ENCODE data around the gene ZMYND11.
"Not testable (repeated sequence)": the region's sequence is repeated elsewhere in the genome, so short reads cannot be mapped to it uniquely, and the experiment has no call there.

The ZMYND11 gene

GRCh38 chr10:260819-261429 lies 125.7 kb downstream of the ZMYND11 start:
- DNase-seq, result no peak

GRCh38 chr10:264160-265073 lies 129.2 kb downstream of the ZMYND11 start:
- not testable (repeated sequence) for DNase-seq

DNA sequence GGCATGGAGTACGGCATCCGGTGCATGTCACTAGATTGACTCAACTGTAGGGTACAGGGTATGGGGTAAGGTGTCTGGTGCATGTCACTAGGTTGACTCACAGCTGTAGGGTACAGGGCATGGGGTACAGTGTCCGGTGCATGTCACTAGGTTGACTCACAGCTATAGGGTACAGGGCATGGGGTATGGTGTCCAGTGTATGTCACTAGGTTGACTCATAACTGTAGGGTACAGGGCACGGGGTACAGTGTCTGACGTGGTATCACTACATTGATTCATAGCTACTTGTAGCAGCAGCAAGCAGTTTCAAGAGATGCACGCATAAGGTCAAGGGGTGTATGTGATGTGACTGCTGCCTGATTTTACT lies 129.8 kb downstream of the ZMYND11 start:
- not testable (repeated sequence) for DNase-seq

- not testable (repeated sequence) for DNase-seq
Measured at GRCh38 chr10:265816-266588, 130.7 kb downstream of the ZMYND11 start.

- DNase-seq, result no peak
Measured at GRCh38 chr10:266974-267425, 131.7 kb downstream of the ZMYND11 start.

- DNase-seq, result no peak
Measured at GRCh38 chr10:267705-268104, 132.4 kb downstream of the ZMYND11 start.

DNA sequence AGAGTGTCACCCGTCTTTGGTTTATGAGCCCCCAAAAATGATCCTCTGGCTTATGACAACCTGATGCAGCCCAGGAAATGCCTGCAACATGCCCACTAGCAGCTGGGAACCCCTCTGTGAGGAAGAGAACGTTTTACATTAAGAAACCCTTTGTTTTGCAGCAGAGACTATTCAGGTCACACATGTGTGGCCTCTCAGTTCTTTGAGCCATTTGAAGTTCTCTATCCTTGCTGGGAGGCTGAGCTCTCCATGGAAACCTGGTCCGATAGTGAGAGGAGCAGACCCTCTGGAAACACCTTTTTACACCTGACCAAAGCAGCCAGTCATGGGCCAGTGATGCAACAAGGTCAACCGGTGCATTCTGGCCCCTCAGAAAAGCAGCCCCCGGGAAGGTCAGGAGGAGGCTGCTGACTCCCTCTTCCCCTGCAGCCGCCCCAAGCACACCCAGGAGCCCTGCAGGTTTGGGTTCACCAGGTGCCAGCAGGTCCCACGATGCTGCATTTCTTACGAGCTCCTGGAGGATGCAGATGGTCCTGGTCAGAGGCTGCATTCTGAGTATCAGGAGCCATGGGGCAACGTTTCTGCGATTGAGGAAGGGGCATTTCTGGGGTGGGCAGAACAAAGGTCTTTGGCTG lies 134.3 kb downstream of the ZMYND11 start:
- DNase-seq, result no peak

DNA sequence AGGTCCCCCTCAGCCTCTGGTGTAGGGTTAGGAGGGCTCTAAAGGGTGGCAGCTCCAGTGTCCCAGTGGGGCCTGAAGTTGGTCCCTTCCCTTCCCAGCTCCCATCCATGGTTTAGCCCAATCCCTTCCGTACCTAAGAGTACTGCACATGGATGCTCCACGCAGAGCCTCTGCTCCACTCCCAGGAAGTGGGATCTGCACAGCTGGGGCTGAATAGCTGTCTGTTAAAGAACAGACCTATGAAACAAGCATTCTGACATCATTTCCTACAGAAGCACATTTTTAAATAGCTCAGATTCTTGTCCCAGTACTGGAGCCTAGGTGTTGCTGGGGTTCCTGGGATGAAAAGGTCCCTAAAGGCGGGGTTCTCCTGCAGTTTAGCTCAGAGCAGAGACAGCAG lies 135.9 kb downstream of the ZMYND11 start:
- no peak for DNase-seq

DNA sequence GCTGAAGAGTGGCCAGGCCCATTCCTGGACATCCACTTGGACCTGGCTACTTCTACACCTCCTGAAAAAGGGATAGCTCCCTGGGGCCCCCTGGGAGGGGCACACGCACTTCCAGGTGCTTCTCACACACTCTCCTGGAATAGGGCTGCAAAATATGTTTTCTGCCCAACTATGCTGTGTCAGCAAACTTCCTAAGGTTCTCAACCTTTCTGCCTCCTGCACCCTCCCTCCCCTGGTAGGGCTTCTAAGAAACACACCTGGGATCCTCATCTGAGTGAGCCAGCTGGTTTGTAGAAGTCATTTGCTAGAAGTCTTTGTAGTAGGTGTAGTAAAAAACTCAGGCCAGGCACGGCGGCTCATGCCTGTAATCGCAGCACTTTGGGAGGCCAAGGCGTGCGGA lies 136.5 kb downstream of the ZMYND11 start:
- no peak for DNase-seq

DNA sequence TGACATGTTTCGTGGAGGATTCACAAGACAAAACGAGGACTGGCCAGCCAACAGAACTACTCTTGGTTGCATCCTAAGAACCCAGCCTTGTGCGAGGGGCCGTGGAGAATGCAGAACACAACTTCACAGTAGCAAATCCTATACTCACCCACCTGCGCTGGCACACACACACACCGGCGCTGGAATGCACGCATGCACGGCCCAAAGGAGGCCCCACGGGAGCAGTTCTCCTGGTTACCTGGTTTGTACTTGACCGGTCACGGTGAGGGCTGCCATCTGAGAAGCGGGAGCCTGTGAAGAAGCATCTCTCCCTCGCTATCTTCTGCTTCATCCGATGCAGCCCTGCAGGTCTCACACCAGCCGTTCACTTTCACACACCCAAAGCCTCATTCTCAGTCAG lies 137.8 kb downstream of the ZMYND11 start:
- no peak for DNase-seq

GRCh38 chr10:274866-275265 lies 139.6 kb downstream of the ZMYND11 start:
- no peak for DNase-seq

GRCh38 chr10:275680-276079 lies 140.4 kb downstream of the ZMYND11 start:
- no peak for DNase-seq

DNA sequence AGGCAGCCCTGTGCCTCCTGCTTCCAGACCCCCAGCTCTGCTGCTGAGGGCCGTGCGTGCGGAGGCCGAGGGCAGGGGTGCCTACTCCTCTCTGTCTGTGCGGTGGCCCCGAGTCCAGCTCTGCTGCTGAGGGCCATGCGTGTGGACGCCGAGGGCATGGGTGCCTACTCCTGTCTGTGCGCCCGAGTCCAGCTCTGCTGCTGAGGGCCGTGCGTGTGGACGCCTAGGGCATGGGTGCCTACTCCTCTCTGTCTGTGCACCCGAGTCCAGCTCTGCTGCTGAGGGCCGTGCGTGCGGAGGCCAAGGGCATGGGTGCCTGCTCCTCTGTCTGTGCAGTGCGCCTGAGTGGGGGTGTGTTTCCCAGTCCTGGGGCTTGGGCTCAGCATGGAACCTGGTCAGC lies 142.7 kb downstream of the ZMYND11 start:
- DNase-seq, result no peak

- DNase-seq, result no peak
Measured at GRCh38 chr10:278707-279106, 143.5 kb downstream of the ZMYND11 start.

- no peak for DNase-seq
Measured at GRCh38 chr10:279232-279631, 144.0 kb downstream of the ZMYND11 start.

GRCh38 chr10:279655-280054 lies 144.4 kb downstream of the ZMYND11 start:
- DNase-seq, result no peak

DNA sequence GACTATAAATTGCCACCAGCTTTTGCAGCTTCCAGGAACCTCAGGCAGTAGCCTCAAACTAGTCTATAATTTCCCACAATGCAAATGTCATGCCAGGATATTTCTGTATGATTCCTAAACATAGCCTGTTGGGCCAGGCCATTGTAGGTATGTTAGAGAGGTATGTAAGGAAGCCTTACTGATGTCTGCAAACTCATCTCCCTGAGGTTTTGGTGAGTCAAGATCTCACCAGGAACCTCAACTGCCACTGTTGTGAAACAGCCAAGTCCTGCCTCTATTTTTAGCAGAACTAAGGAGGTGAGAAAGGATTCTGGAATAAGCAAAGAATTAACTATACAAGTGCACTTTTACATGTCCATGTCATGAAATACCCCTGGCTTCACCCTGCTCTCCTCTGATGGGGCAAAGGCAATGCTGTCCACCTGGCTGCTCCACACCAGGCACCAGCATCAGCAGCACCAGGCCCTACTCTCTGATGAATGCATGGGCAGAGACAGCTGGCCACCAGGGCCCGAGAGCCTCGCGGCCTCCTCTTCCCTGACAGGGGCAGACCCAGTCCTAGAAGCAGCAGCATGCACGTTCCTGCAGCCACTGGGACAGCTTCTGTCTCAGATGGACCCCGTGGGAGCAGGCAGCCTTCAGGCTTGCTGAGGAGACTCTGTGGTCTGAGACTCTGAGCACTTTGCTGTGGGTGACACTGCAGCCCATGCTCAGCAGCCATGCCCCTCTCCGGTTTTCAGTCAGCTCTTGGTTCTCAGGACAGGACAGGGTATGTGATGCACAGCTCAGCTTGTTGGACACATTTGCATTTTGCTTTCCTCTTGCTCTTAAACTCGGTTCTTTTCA lies 147.3 kb downstream of the ZMYND11 start:
- DNase-seq, result no peak

- no peak for DNase-seq
Measured at GRCh38 chr10:283140-283479, 147.9 kb downstream of the ZMYND11 start.

- DNase-seq, result no peak
Measured at GRCh38 chr10:283916-284356, 148.7 kb downstream of the ZMYND11 start.

GRCh38 chr10:285216-285615 lies 150.0 kb downstream of the ZMYND11 start:
- DNase-seq, result no peak

DNA sequence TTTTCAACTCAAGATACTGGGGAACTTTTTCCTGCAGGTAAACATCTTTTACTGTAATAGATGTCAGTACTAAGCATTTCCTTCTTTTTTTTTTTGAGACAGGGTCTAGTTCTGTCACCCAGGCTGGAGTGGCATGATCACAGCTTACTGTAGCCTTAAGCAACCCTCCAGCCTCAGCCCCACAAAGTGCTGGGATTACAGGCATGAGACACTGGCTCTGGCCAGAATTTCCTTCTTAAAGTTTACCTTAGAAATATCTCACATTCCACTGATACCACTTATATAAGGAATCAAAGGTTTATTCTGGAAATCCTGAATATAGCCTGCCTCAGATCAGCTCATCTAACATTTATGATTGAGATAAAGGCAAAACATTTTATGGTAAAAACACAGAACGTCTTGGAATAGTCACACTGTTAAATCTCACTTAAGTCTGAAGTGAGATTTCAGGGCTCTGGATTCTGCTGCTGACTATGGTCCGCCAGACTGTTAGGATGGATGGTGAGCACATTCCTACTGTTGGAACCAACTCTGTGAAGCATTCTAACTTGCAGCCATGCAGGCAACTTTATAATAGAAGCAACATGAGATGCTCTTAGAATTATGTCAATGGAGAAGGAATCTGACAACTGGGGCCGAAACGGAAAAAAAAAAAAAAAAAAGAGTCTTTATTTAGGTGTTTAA lies 151.9 kb downstream of the ZMYND11 start:
- DNase-seq, result no peak

- DNase-seq, result no peak
Measured at GRCh38 chr10:287814-288213, 152.6 kb downstream of the ZMYND11 start.

All from NCI-H2171 (cell line).